HEK293T (cell line): ENCODE measurements around the gene CGRRF1.
A peak's percentile ranks its signal among the peaks of the same experiment; 100 is the strongest.

Source experiments
- CTCF ChIA-PET: fragments of 350-600 bp; formaldehyde crosslinking; extraction: SDS; loops from one replicate; lab custom pipeline; 2021; ENCODE audit warnings: antibody characterized with exemption, inconsistent platforms; lab: Yijun Ruan, JAX
- POLR2A ChIA-PET: fragments of 350-600 bp; formaldehyde crosslinking; extraction: SDS; loops from one replicate; lab custom pipeline; 2020; ENCODE audit warnings: antibody characterized with exemption, inconsistent platforms; lab: Yijun Ruan, JAX
- DNase-seq: peaks from one replicate; pipeline ENCODE4 v3.0.0; 2012; ENCODE audit warnings: mixed read lengths; ENCODE audit errors: extremely low spot score
- ARNT ChIP-seq: fragments of 450-650 bp; IDR thresholded peaks from 2 replicates; pipeline ENCODE4 v1.6.1; 2017; ENCODE audit warnings: mild to moderate bottlenecking
- BHLHE40 ChIP-seq: fragments of 450-650 bp; IDR thresholded peaks from 2 replicates; pipeline ENCODE4 v1.6.1; 2016; ENCODE audit warnings: mild to moderate bottlenecking, moderate library complexity, borderline replicate concordance
- CTBP1 ChIP-seq: fragments of 450-650 bp; IDR thresholded peaks from 2 replicates; pipeline ENCODE4 v1.6.1; 2016; ENCODE audit warnings: borderline replicate concordance
- ELF4 ChIP-seq: fragments of 450-650 bp; IDR thresholded peaks from 2 replicates; pipeline ENCODE4 v1.6.1; 2017; ENCODE audit warnings: antibody characterized with exemption
- FOXA1 ChIP-seq: fragments of 450-650 bp; IDR thresholded peaks from 2 replicates; pipeline ENCODE4 v1.6.1; 2016; ENCODE audit warnings: mild to moderate bottlenecking
- FOXK2 ChIP-seq: fragments of 450-650 bp; IDR thresholded peaks from 2 replicates; pipeline ENCODE4 v1.6.1; 2016; ENCODE audit warnings: mild to moderate bottlenecking
- FOXM1 ChIP-seq: fragments of 450-650 bp; IDR thresholded peaks from 2 replicates; pipeline ENCODE4 v1.6.1; 2017; ENCODE audit warnings: mild to moderate bottlenecking, borderline replicate concordance
- HDGF ChIP-seq: fragments of 450-650 bp; IDR thresholded peaks from 2 replicates; pipeline ENCODE4 v1.6.1; 2017; ENCODE audit warnings: antibody characterized with exemption, borderline replicate concordance
- L3MBTL2 ChIP-seq: fragments of 450-650 bp; conservative IDR thresholded peaks from 2 replicates; pipeline ENCODE4 v1.6.1; 2016; ENCODE audit warnings: mild to moderate bottlenecking
- LEF1 ChIP-seq: fragments of 450-650 bp; IDR thresholded peaks from 2 replicates; pipeline ENCODE4 v1.6.1; 2017; ENCODE audit warnings: mild to moderate bottlenecking, borderline replicate concordance
- NFRKB ChIP-seq: fragments of 450-650 bp; IDR thresholded peaks from 2 replicates; pipeline ENCODE4 v1.6.1; 2016; ENCODE audit warnings: mild to moderate bottlenecking, moderate library complexity
- SP1 ChIP-seq: fragments of 450-650 bp; IDR thresholded peaks from 2 replicates; pipeline ENCODE4 v1.6.1; 2017
- SUZ12 ChIP-seq: fragments of 450-650 bp; IDR thresholded peaks from 2 replicates; pipeline ENCODE4 v1.6.1; 2016; ENCODE audit warnings: mild to moderate bottlenecking
- TARDBP ChIP-seq: fragments of 450-650 bp; IDR thresholded peaks from 2 replicates; pipeline ENCODE4 v1.6.1; 2016
- ZNF384 ChIP-seq: fragments of 450-650 bp; IDR thresholded peaks from 2 replicates; pipeline ENCODE4 v1.6.1; 2016
- TF ChIP-seq, protein P1 (sequence below): fragments of 450-650 bp; IDR thresholded peaks from 2 replicates; pipeline ENCODE4 v1.6.1; 2016

CGRRF1 gene

DNA sequence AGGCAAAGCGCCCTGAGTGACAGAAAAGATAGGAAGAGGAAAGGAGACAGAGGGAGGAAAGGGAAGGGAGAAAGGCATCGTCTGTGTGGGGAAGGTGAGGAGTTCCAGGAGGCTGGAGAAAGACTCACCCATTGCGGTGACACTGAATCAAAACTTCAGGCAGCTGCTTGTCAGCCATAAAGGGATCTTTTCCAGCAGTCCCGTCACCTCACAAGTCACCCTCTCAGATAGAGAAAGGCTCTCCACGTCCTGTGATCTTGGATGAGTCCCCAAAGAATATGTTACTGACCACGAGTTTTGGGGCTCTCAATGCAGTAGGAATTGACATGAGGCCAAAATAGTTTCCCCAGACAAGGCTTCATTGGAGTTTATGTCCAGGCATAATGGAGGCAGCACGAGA lies 11.1 kb upstream of the CGRRF1 start:
- DNase-seq, result no peak
- TF ChIP-seq ZNF384, result no peak
- CTCF ChIA-PET, result no interaction called here
- POLR2A ChIA-PET, result interaction anchor here (0.9 kb wide), 1 partner anchor 11 kb away, joined by 4 read pairs; the partner anchor contains the start of gene CGRRF1

- DNase-seq, result no peak
- TF ChIP-seq CTBP1 (no peak), FOXA1 (no peak), BHLHE40 (no peak), SUZ12 (no peak), HDGF (no peak), FOXM1 (no peak), LEF1 (no peak), FOXK2 (no peak), ZNF384 (no peak), TARDBP (no peak), ELF4 (no peak), ARNT (no peak), L3MBTL2 (no peak), NFRKB (no peak), SP1 (no peak)
- TF ChIP-seq, protein P1, sequence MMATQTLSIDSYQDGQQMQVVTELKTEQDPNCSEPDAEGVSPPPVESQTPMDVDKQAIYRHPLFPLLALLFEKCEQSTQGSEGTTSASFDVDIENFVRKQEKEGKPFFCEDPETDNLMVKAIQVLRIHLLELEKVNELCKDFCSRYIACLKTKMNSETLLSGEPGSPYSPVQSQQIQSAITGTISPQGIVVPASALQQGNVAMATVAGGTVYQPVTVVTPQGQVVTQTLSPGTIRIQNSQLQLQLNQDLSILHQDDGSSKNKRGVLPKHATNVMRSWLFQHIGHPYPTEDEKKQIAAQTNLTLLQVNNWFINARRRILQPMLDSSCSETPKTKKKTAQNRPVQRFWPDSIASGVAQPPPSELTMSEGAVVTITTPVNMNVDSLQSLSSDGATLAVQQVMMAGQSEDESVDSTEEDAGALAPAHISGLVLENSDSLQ, result no peak
- ChIA-PET CTCF (no interaction called here), POLR2A (interaction anchor here (1.0 kb wide), 1 partner anchor 9 kb away, joined by 6 read pairs; the partner anchor contains the start of gene CGRRF1)
Measured at GRCh38 chr14:54500744-54501143, 9.0 kb upstream of the CGRRF1 start.

DNA sequence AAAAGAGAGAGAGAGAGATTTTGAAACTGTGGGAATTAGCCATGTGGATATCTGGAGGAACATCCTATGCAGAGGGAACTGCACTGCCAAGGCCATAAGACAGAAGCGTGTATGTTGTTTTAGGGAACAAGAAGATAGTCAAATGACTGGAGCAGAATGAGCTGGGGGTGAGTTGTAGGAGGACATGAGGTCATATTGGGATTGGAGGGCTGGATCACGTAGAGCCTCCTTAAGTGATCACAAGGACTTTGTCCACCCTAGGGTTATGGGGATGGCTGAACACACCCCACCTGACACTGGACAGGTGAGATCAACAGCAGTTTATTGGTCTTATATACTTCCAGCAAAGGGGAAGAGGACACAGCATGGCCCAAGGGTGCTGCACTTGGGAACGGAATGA lies 8.2 kb upstream of the CGRRF1 start:
- CTCF ChIA-PET, result no interaction called here
- no peak for DNase-seq
- TF ChIP-seq, protein P1, result no peak
- TF ChIP-seq ARNT (no peak), BHLHE40 (no peak), SP1 (no peak), SUZ12 (no peak), HDGF (no peak), CTBP1 (no peak), FOXM1 (no peak), LEF1 (no peak)
- POLR2A ChIA-PET, result interaction anchor here (0.9 kb wide), 1 partner anchor 66 kb away, joined by 3 read pairs; the partner anchor contains the start of gene SAMD4A

DNA sequence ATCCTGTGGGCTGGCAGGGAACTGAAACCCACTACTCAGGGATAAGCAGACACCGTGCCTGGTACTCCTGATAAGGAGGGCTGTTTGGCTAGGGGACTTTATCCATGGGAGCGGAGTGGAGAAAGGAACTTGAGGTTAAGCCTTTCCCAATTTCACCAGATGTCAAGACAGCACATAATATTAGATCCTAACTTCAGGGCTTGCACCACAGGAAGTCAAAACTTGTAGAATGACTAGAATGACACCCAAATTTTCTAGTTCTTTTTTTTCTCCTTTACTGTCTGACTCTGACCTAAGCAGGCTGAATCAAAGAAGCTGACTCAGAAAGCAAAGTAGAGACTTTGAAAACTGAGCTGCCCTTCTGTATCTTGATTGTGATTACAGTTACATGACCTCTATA lies 7.1 kb upstream of the CGRRF1 start:
- no peak for DNase-seq
- ChIA-PET CTCF (interaction anchor here (1.7 kb wide), 1 partner anchor 9 kb away, joined by 7 read pairs; no protein-coding TSS in a partner anchor), POLR2A (interaction anchor here (1.0 kb wide), 1 partner anchor 15 kb away, joined by 3 read pairs; no protein-coding TSS in a partner anchor)
- TF ChIP-seq FOXA1 (no peak), HDGF (no peak), CTBP1 (no peak)

GRCh38 chr14:54503486-54503885 lies 6.2 kb upstream of the CGRRF1 start:
- ChIA-PET POLR2A (no interaction called here), CTCF (interaction anchor here (1.0 to 1.7 kb wide), 2 partner anchors 10 to 271 kb away, joined by 3 to 7 read pairs; no protein-coding TSS in a partner anchor)
- TF ChIP-seq, protein P1, result 0 out of 2 replicates have a peak, but pooled peaks have one; percentile 19
- TF ChIP-seq ZNF384, result no peak
- DNase-seq, result no peak

DNA sequence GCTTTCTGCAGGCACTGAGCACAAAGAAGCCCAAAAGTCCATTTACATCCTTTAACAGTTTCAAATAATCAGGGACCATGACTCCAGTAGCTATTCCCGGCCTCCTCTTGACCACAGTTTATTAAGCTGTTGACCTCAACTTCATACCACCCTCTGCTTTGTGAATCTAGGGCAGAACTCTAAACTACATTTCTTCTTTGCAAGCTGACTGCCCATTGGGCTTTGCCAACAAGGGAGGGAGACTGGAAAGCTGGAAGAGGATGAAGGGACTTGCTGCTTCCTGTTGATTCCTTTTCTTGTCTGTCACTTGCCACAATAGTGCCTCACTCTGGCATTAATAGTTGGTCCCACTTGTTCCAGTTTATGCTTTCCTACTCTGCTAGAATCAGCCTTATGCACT lies 2.7 kb downstream of the CGRRF1 start:
- ChIA-PET CTCF (no interaction called here), POLR2A (no interaction called here)
- TF ChIP-seq ZNF384 (no peak), NFRKB (no peak)
- DNase-seq, result no peak

DNA sequence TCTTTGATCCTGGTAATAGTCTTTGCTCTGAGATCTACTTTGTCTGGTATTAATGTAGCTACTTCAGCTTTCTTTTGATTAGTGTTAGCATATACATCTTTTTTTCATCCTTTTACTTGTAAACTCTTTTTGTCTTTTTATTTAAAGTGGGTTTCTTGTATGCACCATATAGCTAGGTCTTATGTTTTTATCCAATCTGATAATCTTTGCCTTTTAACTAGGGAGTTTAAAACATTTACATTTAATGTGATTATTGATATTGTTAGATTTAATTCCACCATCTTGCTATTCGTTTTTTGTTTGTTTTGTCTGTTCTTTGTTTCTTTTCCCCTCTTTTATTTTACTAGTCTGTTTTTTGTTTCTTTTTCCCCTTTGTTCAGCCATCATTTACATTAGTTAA lies 6.0 kb downstream of the CGRRF1 start:
- no peak for DNase-seq
- POLR2A ChIA-PET, result no interaction called here
- TF ChIP-seq HDGF (no peak), LEF1 (no peak), ARNT (no peak), ZNF384 (no peak), CTBP1 (no peak), SP1 (no peak), FOXA1 (no peak), ELF4 (no peak)
- CTCF ChIA-PET, result no interaction called here

- no peak for TF ChIP-seq ELF4
- TF ChIP-seq L3MBTL2, result no peak
- TF ChIP-seq LEF1, result no peak
- TF ChIP-seq TARDBP, result no peak
- ChIA-PET POLR2A (no interaction called here), CTCF (no interaction called here)
Measured at GRCh38 chr14:54516709-54517108, 7.0 kb downstream of the CGRRF1 start.

More at GRCh38 chr14:54516709-54517108, 7.0 kb downstream of the CGRRF1 start:
- DNase-seq, result no peak
